Astrocyte (in vitro differentiated cells and primary cell): Measurements from ENCODE around the gene PGPEP1. TPM values are rescaled to one million over a fixed set of nuclear protein-coding genes. Genes with fewer than 3 reads are reported as not detected.

ENCODE experiments used
- DNase-seq: peaks from one replicate; pipeline ENCODE4 v3.0.0-alpha.2; 2010; ENCODE audit warnings: low read depth
- FAIRE-seq: peaks from 2 replicates; lab custom pipeline; 2011; peaks lifted over from hg19 to GRCh38; lab: Jason Lieb, UNC
- H2AFZ ChIP-seq: 2 replicates; pipeline ENCODE4 v1.6.0; 2012; ENCODE audit warnings: low read depth, low read length, inconsistent platforms
- H3K27ac ChIP-seq: 2 replicates; pipeline ENCODE4 v1.5.1; 2011; ENCODE audit warnings: low read depth, low read length, inconsistent platforms
- H3K27me3 ChIP-seq: 2 replicates; pipeline ENCODE4 v1.6.0; 2011; ENCODE audit warnings: low read length, inconsistent platforms; ENCODE audit not compliant: insufficient read depth
- H3K36me3 ChIP-seq: 2 replicates; pipeline ENCODE4 v1.5.1; 2011; ENCODE audit warnings: low read length, inconsistent platforms; ENCODE audit not compliant: insufficient read depth
- H3K4me1 ChIP-seq: 2 replicates; pipeline ENCODE4 v1.5.1; 2011; ENCODE audit warnings: low read length, inconsistent platforms; ENCODE audit not compliant: insufficient read depth
- H3K4me2 ChIP-seq: 2 replicates; pipeline ENCODE4 v1.6.0; 2012; ENCODE audit warnings: low read length, inconsistent platforms
- H3K4me3 ChIP-seq: 2 replicates; pipeline ENCODE4 v1.5.1; 2011; ENCODE audit warnings: low read depth, mild to moderate bottlenecking, low read length, inconsistent platforms; ENCODE audit not compliant: insufficient read depth
- H3K79me2 ChIP-seq: 2 replicates; pipeline ENCODE4 v1.6.0; 2012; ENCODE audit warnings: mild to moderate bottlenecking, low read length, inconsistent platforms; ENCODE audit not compliant: insufficient read depth
- H3K9ac ChIP-seq: 2 replicates; pipeline ENCODE4 v1.6.0; 2012; ENCODE audit warnings: mild to moderate bottlenecking, low read length, inconsistent platforms
- H3K9me3 ChIP-seq: 2 replicates; pipeline ENCODE4 v1.5.1; 2012; ENCODE audit warnings: low read depth, mild to moderate bottlenecking, low read length, inconsistent platforms; ENCODE audit not compliant: insufficient read depth
- H4K20me1 ChIP-seq: 2 replicates; pipeline ENCODE4 v1.6.0; 2012; ENCODE audit warnings: low read length, inconsistent platforms; ENCODE audit not compliant: insufficient read depth
- H3K27ac Mint-ChIP-seq: one replicate; pipeline ENCODE4 v1.8.0; 2021; ENCODE audit warnings: mild to moderate bottlenecking, mixed read lengths; ENCODE audit not compliant: unreplicated experiment
- H3K27me3 Mint-ChIP-seq: one replicate; pipeline ENCODE4 v1.8.0; 2021; ENCODE audit warnings: low read depth, mixed read lengths; ENCODE audit not compliant: unreplicated experiment
- H3K36me3 Mint-ChIP-seq: one replicate; pipeline ENCODE4 v1.8.0; 2021; ENCODE audit warnings: low read depth, mixed read lengths; ENCODE audit not compliant: unreplicated experiment
- H3K4me1 Mint-ChIP-seq: one replicate; pipeline ENCODE4 v1.8.0; 2021; ENCODE audit warnings: low read depth, mixed read lengths; ENCODE audit not compliant: unreplicated experiment
- H3K4me3 Mint-ChIP-seq: one replicate; pipeline ENCODE4 v1.8.0; 2021; ENCODE audit warnings: mild to moderate bottlenecking, moderate library complexity, mixed read lengths; ENCODE audit not compliant: unreplicated experiment
- H3K9me3 Mint-ChIP-seq: one replicate; pipeline ENCODE4 v1.8.0; 2021; ENCODE audit warnings: mild to moderate bottlenecking, mixed read lengths; ENCODE audit not compliant: unreplicated experiment
- EZH2 ChIP-seq: IDR thresholded peaks from 2 replicates; pipeline ENCODE4 v1.6.1; 2012; ENCODE audit warnings: mild to moderate bottlenecking, low read length, inconsistent platforms; ENCODE audit not compliant: insufficient read depth
- total RNA-seq: library from RNA; stranded (reverse); gene quantifications from 2 replicates; pipeline ENCODE4 v1.2.1, GENCODE V29; 2021
- TF ChIP-seq, protein P1 (sequence below): IDR thresholded peaks from 2 replicates; pipeline ENCODE4 v1.5.1; 2011; ENCODE audit warnings: low read depth, mild to moderate bottlenecking, inconsistent platforms, low read length, moderate library complexity; ENCODE audit not compliant: insufficient read depth

The PGPEP1 gene
- total RNA-seq, 1 donor from 2014 or later = 28.4 TPM

DNA sequence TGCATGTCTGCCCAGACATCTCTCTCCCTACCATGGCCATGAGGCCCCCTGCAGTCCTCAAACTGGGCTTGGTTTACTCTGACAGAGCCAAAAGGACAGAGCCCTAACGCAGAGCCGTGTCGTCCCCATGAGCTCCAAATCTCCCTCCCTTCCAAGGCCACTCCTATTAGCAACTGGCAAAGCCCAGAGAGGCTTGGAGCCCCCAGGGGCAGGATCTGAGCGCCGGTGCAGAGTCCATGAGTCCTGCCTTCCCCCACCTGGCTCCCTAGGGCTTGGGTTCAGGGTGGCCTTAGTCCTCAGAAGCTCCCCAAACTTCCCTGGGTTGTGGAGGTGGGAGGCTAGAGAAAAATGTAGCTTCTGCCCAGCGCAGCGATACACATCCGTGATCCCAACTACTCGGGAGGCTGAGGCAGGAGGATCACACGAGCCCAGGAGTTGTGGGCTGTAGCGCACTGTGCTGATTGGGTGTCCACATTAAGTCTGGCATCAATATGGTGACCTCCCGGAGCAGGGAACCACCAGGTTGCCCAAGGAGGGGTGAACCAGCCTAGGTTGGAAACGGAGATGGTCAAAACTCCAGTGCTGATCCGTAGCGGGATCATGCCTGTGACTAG is 7.4 kb upstream of the PGPEP1 start:
- H3K4me2 ChIP-seq = no peak overlapping the region
- no peaks in the 10 kb centered on the region for H3K36me3 Mint-ChIP-seq
- H3K9ac ChIP-seq = no peak overlapping the region
- H3K4me3 Mint-ChIP-seq = no peak overlapping the region
- peaks cover 3% of the 10 kb centered on the region for H3K27me3 Mint-ChIP-seq
- no peak overlapping the region for H3K27ac Mint-ChIP-seq
- no peaks in the 10 kb centered on the region for H3K36me3 ChIP-seq
- H3K4me1 ChIP-seq = peaks cover 5% of the 10 kb centered on the region
- no peaks in the 10 kb centered on the region for H3K9me3 Mint-ChIP-seq
- peaks cover 8% of the 10 kb centered on the region for H3K4me1 Mint-ChIP-seq
- FAIRE-seq (no peak), DNase-seq (no peak)
- no peaks in the 10 kb centered on the region for H3K79me2 ChIP-seq
- H3K27me3 ChIP-seq = no peaks in the 10 kb centered on the region
- no peaks in the 10 kb centered on the region for H4K20me1 ChIP-seq
- no peaks in the 10 kb centered on the region for H3K9me3 ChIP-seq
- no peak overlapping the region for H3K4me3 ChIP-seq
- no peak overlapping the region for H3K27ac ChIP-seq
- no peak overlapping the region for H2AFZ ChIP-seq
- TF ChIP-seq, protein P1, sequence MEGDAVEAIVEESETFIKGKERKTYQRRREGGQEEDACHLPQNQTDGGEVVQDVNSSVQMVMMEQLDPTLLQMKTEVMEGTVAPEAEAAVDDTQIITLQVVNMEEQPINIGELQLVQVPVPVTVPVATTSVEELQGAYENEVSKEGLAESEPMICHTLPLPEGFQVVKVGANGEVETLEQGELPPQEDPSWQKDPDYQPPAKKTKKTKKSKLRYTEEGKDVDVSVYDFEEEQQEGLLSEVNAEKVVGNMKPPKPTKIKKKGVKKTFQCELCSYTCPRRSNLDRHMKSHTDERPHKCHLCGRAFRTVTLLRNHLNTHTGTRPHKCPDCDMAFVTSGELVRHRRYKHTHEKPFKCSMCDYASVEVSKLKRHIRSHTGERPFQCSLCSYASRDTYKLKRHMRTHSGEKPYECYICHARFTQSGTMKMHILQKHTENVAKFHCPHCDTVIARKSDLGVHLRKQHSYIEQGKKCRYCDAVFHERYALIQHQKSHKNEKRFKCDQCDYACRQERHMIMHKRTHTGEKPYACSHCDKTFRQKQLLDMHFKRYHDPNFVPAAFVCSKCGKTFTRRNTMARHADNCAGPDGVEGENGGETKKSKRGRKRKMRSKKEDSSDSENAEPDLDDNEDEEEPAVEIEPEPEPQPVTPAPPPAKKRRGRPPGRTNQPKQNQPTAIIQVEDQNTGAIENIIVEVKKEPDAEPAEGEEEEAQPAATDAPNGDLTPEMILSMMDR = no peak
- TF ChIP-seq EZH2 = no peak

DNA sequence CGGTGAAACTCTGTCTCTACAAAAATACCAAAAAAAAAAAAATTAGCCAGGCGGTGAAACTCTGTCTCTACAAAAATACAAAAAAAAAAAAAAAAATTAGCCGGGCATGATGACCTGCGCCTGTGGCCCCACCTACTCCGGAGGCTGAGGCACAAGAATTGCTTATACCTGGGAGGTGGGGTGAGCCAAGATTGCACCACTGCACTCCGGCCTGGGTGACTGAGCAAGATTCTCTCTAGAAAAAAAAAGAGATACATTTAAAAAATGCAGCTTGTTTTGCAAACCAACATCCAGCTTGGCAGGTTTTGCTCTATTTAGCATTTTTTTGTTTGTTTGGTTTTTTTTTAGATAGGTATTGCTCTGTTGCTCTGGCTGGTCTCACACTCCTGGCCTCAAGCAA is 6.7 kb upstream of the PGPEP1 start:
- H3K4me1 Mint-ChIP-seq = peaks cover 8% of the 10 kb centered on the region
- H3K36me3 Mint-ChIP-seq = no peaks in the 10 kb centered on the region
- no peaks in the 10 kb centered on the region for H3K9me3 ChIP-seq
- peaks cover 3% of the 10 kb centered on the region for H3K27me3 Mint-ChIP-seq
- no peaks in the 10 kb centered on the region for H3K9me3 Mint-ChIP-seq
- no peak overlapping the region for H3K27ac ChIP-seq
- H3K79me2 ChIP-seq = no peaks in the 10 kb centered on the region
- no peak overlapping the region for H3K4me2 ChIP-seq
- TF ChIP-seq, protein P1 = no peak
- TF ChIP-seq EZH2 = no peak
- H3K4me1 ChIP-seq = peaks cover 5% of the 10 kb centered on the region
- H4K20me1 ChIP-seq = no peaks in the 10 kb centered on the region
- H3K9ac ChIP-seq = no peak overlapping the region
- no peak overlapping the region for H3K27ac Mint-ChIP-seq
- H2AFZ ChIP-seq = no peak overlapping the region
- H3K27me3 ChIP-seq = no peaks in the 10 kb centered on the region
- no peak overlapping the region for H3K4me3 Mint-ChIP-seq
- H3K4me3 ChIP-seq = no peak overlapping the region
- no peaks in the 10 kb centered on the region for H3K36me3 ChIP-seq
- DNase-seq (no peak), FAIRE-seq (no peak)

DNA sequence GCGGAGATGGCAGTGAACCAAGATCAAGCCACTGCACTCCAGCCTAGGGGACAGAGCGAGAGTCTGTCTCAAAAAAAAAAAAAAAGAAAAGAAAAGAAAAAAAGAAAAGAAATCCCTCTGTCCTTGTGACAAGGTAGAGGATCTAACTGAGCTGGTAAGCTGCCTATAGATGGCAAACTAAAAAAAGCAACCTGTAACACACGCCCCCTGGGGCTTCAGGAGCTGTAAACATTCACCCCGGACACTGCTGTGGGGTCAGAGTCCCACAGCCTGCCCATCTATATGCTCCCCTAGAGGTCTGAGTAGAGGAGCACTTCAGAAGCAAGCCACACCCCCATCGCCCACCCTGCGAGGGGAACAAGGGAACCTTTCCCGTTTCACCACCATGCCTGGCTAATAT is 4.3 kb upstream of the PGPEP1 start:
- Histone ChIP-seq H3K27me3 (no peaks in the 10 kb centered on the region), H3K27ac (no peak overlapping the region), H4K20me1 (no peaks in the 10 kb centered on the region), H2AFZ (no peak overlapping the region), H3K9ac (no peak overlapping the region), H3K9me3 (no peaks in the 10 kb centered on the region), H3K4me2 (no peak overlapping the region), H3K36me3 (no peaks in the 10 kb centered on the region), H3K79me2 (no peaks in the 10 kb centered on the region), H3K4me3 (no peak overlapping the region), H3K4me1 (peaks cover 6% of the 10 kb centered on the region)
- Mint-ChIP-seq H3K27ac (no peak overlapping the region), H3K9me3 (no peaks in the 10 kb centered on the region), H3K27me3 (peaks cover 4% of the 10 kb centered on the region), H3K4me3 (no peak overlapping the region), H3K4me1 (no peaks in the 10 kb centered on the region), H3K36me3 (no peaks in the 10 kb centered on the region)
- FAIRE-seq (no peak), DNase-seq (no peak)
- TF ChIP-seq, protein P1 = no peak
- no peak for TF ChIP-seq EZH2
